ENCODE measurements around the gene SPTB.

Gene SPTB

GRCh38 chr14:64857979-64858744 lies 21.5 kb downstream of the SPTB start:
- no peak overlapping the region for H3K9ac ChIP-seq (ENCODE audit: low read depth, low read length)
- H3K36me3 ChIP-seq (ENCODE audit: insufficient read depth, low read length) = no peaks in the 10 kb centered on the region
- H2AFZ ChIP-seq (ENCODE audit: low read depth, low read length) = no peak overlapping the region
- no peaks in the 10 kb centered on the region for H3K79me2 ChIP-seq (ENCODE audit: insufficient read depth, low read length)
- H3K4me3 ChIP-seq (ENCODE audit: low read depth in 1 of 2, low read length in 2 of 2) = no peak overlapping the region
- H3K27me3 ChIP-seq (ENCODE audit: insufficient read depth, low read length, poor library complexity) = peaks cover 20% of the 10 kb centered on the region
- no peak for ATAC-seq (ENCODE audit: insufficient read depth, low read depth)
- no peak overlapping the region for H3K4me2 ChIP-seq (ENCODE audit: insufficient read depth, low read length)
- no peaks in the 10 kb centered on the region for H3K9me3 ChIP-seq (ENCODE audit: insufficient read depth, low read length, severe bottlenecking)
- DNase-seq = no peak
- H3K27ac ChIP-seq (ENCODE audit: low read length) = no peak overlapping the region
- TF ChIP-seq, protein P1, sequence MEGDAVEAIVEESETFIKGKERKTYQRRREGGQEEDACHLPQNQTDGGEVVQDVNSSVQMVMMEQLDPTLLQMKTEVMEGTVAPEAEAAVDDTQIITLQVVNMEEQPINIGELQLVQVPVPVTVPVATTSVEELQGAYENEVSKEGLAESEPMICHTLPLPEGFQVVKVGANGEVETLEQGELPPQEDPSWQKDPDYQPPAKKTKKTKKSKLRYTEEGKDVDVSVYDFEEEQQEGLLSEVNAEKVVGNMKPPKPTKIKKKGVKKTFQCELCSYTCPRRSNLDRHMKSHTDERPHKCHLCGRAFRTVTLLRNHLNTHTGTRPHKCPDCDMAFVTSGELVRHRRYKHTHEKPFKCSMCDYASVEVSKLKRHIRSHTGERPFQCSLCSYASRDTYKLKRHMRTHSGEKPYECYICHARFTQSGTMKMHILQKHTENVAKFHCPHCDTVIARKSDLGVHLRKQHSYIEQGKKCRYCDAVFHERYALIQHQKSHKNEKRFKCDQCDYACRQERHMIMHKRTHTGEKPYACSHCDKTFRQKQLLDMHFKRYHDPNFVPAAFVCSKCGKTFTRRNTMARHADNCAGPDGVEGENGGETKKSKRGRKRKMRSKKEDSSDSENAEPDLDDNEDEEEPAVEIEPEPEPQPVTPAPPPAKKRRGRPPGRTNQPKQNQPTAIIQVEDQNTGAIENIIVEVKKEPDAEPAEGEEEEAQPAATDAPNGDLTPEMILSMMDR (IDR thresholded peaks at IDR 0.05; ENCODE audit: borderline replicate concordance, extremely low read depth, low read length, poor library complexity, severe bottlenecking) = no peak
- no peak for TF ChIP-seq EZH2 (IDR thresholded peaks at IDR 0.05; ENCODE audit: borderline replicate concordance, low read depth, low read length, severe bottlenecking)
- no peaks in the 10 kb centered on the region for H4K20me1 ChIP-seq (ENCODE audit: insufficient read depth, low read length)
- no peaks in the 10 kb centered on the region for H3K4me1 ChIP-seq (ENCODE audit: insufficient read depth, low read length)

DNA sequence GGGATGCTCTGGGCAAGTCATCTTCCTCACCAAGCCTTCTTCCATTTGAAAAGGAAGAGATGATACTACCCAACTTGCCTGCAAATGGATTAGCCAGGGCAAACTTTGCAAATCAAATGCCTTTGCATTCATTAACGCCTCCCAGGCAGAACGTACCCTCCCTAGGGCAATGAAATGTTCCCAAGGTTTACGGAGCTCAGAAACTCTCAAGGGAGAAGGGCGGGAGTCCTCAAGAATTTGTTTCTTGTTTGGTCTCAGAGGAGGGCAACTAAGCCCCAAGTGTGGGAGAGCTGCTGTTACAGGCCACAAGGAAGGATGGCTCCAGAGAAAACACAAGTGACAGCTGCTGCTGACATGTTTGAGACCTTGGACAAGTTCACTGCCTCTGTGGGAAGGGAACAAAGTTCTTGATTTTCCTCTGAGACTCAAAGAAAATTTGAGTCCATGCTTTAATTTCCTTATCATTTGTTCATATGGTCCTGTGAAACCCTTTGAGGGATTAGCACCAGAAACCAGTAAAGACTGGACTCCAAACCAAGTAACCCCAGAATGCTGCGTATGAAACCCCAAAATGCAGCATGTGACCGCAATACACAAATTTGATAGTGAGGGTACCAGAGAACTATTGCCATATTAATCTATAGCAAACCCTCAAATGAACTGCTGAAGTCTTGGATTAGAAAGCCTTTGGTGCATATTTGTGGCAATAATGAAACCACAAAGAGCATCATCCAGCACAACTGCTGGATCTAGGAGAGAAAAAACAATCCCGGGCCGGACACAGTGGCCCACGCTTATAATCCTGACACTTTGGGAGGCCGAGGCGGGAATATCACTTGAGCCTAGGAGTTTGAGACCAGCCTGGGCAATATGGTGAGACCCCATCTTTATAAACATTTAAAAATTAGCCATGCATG lies 22.9 kb downstream of the SPTB start:
- no peaks in the 10 kb centered on the region for H3K4me1 ChIP-seq (ENCODE audit: insufficient read depth, low read length)
- ATAC-seq (ENCODE audit: insufficient read depth, low read depth) (no peak), DNase-seq (no peak)
- H3K79me2 ChIP-seq (ENCODE audit: insufficient read depth, low read length) = no peaks in the 10 kb centered on the region
- no peaks in the 10 kb centered on the region for H4K20me1 ChIP-seq (ENCODE audit: insufficient read depth, low read length)
- no peak for TF ChIP-seq EZH2 (IDR thresholded peaks at IDR 0.05; ENCODE audit: borderline replicate concordance, low read depth, low read length, severe bottlenecking)
- TF ChIP-seq, protein P1 (IDR thresholded peaks at IDR 0.05; ENCODE audit: borderline replicate concordance, extremely low read depth, low read length, poor library complexity, severe bottlenecking) = no peak
- H3K36me3 ChIP-seq (ENCODE audit: insufficient read depth, low read length) = no peaks in the 10 kb centered on the region
- H3K27ac ChIP-seq (ENCODE audit: low read length) = no peak overlapping the region
- H3K9ac ChIP-seq (ENCODE audit: low read depth, low read length) = no peak overlapping the region
- H3K9me3 ChIP-seq (ENCODE audit: insufficient read depth, low read length, severe bottlenecking) = no peaks in the 10 kb centered on the region
- H3K27me3 ChIP-seq (ENCODE audit: insufficient read depth, low read length, poor library complexity) = peaks cover 20% of the 10 kb centered on the region
- no peak overlapping the region for H3K4me3 ChIP-seq (ENCODE audit: low read depth in 1 of 2, low read length in 2 of 2)
- no peak overlapping the region for H3K4me2 ChIP-seq (ENCODE audit: insufficient read depth, low read length)
- no peak overlapping the region for H2AFZ ChIP-seq (ENCODE audit: low read depth, low read length)

DNA sequence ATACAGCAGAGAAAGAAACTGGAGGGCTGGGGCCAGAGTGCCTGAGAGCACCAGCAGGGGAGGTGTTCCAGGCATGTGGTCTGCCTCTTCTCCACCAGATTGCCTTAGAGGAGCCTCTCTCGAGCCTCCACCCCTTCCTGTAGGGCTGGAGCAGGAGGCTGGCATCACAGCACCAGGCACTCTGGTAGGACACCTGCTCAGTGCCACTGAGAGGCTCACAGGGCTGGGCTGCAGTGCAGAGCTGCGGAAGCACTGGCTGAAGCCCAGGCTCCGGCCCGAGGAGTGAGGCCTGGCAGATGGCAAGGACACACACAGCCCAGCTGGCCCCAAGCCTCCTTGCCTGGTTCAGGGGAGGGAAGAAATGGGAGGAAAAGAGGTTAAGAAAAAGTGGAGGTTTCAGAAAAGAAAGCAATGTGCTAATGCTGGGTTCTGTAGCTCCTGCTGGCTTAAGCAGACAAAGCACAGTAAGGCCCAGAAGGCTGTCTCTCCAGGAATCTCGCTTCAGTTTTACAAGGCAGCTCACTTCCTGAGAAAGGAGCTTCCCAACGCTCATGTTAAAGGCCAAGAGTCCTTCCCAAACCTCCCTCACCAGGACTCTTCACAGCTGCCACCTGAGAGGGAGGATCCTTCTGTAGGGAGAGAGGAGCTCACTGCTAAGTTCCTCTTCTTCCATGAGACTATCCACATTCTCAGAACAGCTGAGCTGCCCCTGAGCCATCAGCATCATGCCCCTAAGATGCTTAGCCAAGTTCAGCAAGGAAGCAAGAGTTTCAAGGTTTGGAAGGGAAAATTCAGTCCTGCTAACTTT lies 23.8 kb downstream of the SPTB start:
- Histone ChIP-seq H3K4me2 (ENCODE audit: insufficient read depth, low read length) (no peak overlapping the region), H3K27ac (ENCODE audit: low read length) (no peak overlapping the region), H3K9ac (ENCODE audit: low read depth, low read length) (no peak overlapping the region), H3K4me1 (ENCODE audit: insufficient read depth, low read length) (no peaks in the 10 kb centered on the region), H3K4me3 (ENCODE audit: low read depth in 1 of 2, low read length in 2 of 2) (no peak overlapping the region), H3K36me3 (ENCODE audit: insufficient read depth, low read length) (no peaks in the 10 kb centered on the region), H3K79me2 (ENCODE audit: insufficient read depth, low read length) (no peaks in the 10 kb centered on the region), H3K9me3 (ENCODE audit: insufficient read depth, low read length, severe bottlenecking) (no peaks in the 10 kb centered on the region), H3K27me3 (ENCODE audit: insufficient read depth, low read length, poor library complexity) (peaks cover 15% of the 10 kb centered on the region), H4K20me1 (ENCODE audit: insufficient read depth, low read length) (no peaks in the 10 kb centered on the region), H2AFZ (ENCODE audit: low read depth, low read length) (no peak overlapping the region)
- ATAC-seq (ENCODE audit: insufficient read depth, low read depth) (peak; percentile 63; the same call in 2 of the 3 replicates), DNase-seq (peak; percentile 23)
- TF ChIP-seq, protein P1 (IDR thresholded peaks at IDR 0.05; ENCODE audit: borderline replicate concordance, extremely low read depth, low read length, poor library complexity, severe bottlenecking) = no peak
- no peak for TF ChIP-seq EZH2 (IDR thresholded peaks at IDR 0.05; ENCODE audit: borderline replicate concordance, low read depth, low read length, severe bottlenecking)

All from DND-41 (cell line).